Measurements from ENCODE around the gene AHDC1. TPM values are rescaled to one million over a fixed set of nuclear protein-coding genes. Genes with fewer than 3 reads are reported as not detected.
"Not testable (repeated sequence)": the region's sequence is repeated elsewhere in the genome, so short reads cannot be mapped to it uniquely, and the experiment has no call there.

The AHDC1 gene
- total and polyA plus RNA-seq, 2 experiments from 2014 or later, result 13.3 to 14.4 TPM

DNA sequence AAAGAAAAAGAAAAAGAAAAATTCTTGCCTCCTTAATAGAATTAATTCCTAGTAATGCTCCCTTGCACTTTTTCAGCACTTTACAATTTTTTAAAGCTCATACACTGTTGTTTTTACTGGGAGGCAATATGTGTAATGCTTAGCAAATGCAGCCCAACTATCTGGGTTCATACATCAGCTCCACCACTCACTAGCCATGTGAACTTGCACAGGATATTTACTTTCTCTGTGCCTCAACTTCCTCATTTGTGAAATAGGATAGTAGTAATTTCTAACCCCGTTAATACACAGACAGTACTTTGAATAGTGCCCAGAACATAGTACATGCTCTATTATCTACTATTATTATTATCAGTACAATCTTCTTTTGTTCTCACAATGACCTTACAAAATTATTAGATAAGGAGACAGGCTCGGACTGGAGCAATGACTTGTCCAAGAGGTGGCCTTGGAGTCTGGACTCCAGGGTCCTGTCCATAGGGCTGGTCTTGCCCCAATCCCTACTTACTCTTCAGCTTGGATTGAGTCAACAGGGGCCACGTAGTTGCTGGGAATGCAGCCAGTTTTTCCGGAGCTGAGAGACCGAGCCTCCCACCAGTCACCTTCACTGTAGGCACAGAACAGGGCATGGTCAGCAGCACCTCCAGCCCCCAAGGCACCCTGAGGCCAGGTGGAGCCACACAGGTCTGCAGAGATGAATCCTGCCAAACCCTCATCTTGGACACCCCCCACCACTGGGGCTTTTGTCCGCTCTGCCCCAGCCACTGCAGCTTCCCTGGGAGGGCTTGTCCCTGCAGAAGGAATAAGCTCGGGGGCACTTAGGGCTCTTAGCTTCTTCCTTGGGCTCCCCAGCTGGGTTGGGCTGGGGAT, 17.3 kb upstream of the AHDC1 start:
- Histone ChIP-seq H3K4me2 (no peak overlapping the region), H3K27ac (no peak overlapping the region), H3K4me3 (no peak overlapping the region), H2AFZ (no peak overlapping the region), H3K9me3 (ENCODE audit: low read depth) (no peaks in the 10 kb centered on the region), H3K9me2 (replicated peaks; ENCODE audit: insufficient read depth) (no peaks in the 10 kb centered on the region), H3K79me2 (no peaks in the 10 kb centered on the region), H3K4me1 (ENCODE audit: insufficient read depth) (no peaks in the 10 kb centered on the region), H4K20me1 (ENCODE audit: insufficient read depth, poor library complexity, severe bottlenecking) (no peaks in the 10 kb centered on the region), H3K36me3 (replicated peaks; ENCODE audit: insufficient read depth, low read depth) (no peaks in the 10 kb centered on the region), H3K27me3 (no peaks in the 10 kb centered on the region)
- TF ChIP-seq EZH2phosphoT487 (IDR thresholded peaks at IDR 0.05; ENCODE audit: low read depth, severe bottlenecking, unreplicated experiment) (no peak), EZH2 (IDR thresholded peaks at IDR 0.05; ENCODE audit: borderline replicate concordance) (no peak)
- DNase-seq (ENCODE audit: low spot score), result no peak
- WGBS (ENCODE audit: low lambda C conversion rate, missing lambda C conversion rate), result 56% methylated on average over 7 of the region's 7 CpGs

DNA sequence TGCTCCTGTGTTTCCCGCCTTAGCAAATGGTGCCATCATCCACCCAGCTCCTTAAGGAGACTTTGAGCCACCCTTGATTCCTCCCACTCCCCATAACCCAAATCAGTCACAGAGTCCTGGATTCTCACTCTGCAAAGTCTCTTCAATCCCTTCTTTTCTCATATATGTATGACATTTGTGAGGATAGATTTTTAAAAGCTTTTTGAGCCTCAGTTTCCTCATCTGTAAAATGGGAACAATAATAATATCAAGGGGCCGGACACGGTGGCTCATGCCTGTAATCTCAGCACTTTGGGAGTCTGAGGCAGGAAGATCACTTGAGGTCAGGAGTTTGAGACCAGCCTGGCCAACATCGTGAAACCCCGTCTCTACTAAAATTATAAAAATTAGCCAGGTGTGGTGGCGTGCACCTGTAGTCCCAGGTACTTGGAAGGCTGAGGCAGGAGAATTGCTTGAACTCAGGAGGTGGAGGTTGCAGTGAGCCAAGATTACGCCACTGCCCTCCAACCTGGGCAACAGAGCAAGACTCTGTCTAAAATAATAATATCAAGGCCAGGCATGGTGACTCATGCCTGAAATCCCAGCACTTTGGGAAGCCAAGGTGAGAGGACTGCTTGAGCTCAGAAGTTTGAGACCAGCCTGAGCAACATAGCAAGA, 16.0 kb upstream of the AHDC1 start:
- not testable (repeated sequence) for H3K27me3 ChIP-seq; H3K4me2 ChIP-seq; H3K36me3 ChIP-seq (replicated peaks; ENCODE audit: insufficient read depth, low read depth); H3K4me1 ChIP-seq (ENCODE audit: insufficient read depth); DNase-seq (ENCODE audit: low spot score); H2AFZ ChIP-seq; H3K9me2 ChIP-seq (replicated peaks; ENCODE audit: insufficient read depth); H3K79me2 ChIP-seq; H3K9me3 ChIP-seq (ENCODE audit: low read depth); H4K20me1 ChIP-seq (ENCODE audit: insufficient read depth, poor library complexity, severe bottlenecking); H3K27ac ChIP-seq; H3K4me3 ChIP-seq
- WGBS (ENCODE audit: low lambda C conversion rate, missing lambda C conversion rate), result 98% methylated on average over 7 of the region's 7 CpGs

DNA sequence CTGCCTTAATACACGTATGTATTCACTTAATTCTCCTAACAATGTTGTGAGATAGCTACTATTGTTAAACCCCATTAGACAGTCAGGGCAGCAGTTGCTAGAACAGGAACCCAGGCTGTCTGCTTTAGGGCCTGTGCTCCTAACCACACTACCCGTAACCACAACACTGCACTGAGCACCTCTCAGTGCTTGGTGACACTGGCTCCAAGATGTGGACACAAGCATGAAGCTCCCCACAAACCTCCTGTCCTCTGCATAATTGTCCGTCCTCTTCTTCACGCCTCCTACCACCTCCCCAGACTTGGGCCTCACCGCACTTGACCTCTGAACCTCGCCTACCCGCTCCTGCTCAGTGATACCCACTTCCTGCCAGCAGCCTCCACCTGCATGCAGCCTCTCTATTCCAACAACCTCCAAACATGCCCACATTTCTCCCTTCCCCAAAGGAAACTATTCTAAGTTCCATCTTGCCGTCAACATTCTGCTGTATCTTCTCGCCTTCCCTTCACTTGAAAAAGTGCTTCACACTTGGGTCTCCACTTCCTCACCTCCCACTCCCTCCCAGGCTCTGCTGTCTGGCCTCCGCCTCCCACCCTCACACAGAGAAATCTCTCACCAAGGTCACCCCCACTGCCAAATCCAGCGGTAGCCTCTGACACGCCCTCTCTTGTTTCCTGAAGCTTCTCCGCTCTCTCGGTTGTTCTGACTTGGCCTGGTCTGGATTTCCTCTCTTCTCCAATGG, 14.6 kb upstream of the AHDC1 start:
- no peak for DNase-seq (ENCODE audit: low spot score)
- no peak overlapping the region for H2AFZ ChIP-seq
- H3K4me2 ChIP-seq, result no peak overlapping the region
- H3K27ac ChIP-seq, result no peak overlapping the region
- no peaks in the 10 kb centered on the region for H4K20me1 ChIP-seq (ENCODE audit: insufficient read depth, poor library complexity, severe bottlenecking)
- no peaks in the 10 kb centered on the region for H3K9me3 ChIP-seq (ENCODE audit: low read depth)
- H3K4me3 ChIP-seq, result no peak overlapping the region
- no peak for TF ChIP-seq EZH2 (IDR thresholded peaks at IDR 0.05; ENCODE audit: borderline replicate concordance)
- TF ChIP-seq, protein P1, sequence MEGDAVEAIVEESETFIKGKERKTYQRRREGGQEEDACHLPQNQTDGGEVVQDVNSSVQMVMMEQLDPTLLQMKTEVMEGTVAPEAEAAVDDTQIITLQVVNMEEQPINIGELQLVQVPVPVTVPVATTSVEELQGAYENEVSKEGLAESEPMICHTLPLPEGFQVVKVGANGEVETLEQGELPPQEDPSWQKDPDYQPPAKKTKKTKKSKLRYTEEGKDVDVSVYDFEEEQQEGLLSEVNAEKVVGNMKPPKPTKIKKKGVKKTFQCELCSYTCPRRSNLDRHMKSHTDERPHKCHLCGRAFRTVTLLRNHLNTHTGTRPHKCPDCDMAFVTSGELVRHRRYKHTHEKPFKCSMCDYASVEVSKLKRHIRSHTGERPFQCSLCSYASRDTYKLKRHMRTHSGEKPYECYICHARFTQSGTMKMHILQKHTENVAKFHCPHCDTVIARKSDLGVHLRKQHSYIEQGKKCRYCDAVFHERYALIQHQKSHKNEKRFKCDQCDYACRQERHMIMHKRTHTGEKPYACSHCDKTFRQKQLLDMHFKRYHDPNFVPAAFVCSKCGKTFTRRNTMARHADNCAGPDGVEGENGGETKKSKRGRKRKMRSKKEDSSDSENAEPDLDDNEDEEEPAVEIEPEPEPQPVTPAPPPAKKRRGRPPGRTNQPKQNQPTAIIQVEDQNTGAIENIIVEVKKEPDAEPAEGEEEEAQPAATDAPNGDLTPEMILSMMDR (IDR thresholded peaks at IDR 0.05; ENCODE audit: poor library complexity), result no peak
- no peak for TF ChIP-seq EZH2phosphoT487 (IDR thresholded peaks at IDR 0.05; ENCODE audit: low read depth, severe bottlenecking, unreplicated experiment)
- no peaks in the 10 kb centered on the region for H3K36me3 ChIP-seq (replicated peaks; ENCODE audit: insufficient read depth, low read depth)
- no peaks in the 10 kb centered on the region for H3K79me2 ChIP-seq
- 83% methylated on average over 14 of the region's 14 CpGs for WGBS (ENCODE audit: low lambda C conversion rate, missing lambda C conversion rate)
- H3K9me2 ChIP-seq (replicated peaks; ENCODE audit: insufficient read depth), result no peaks in the 10 kb centered on the region
- no peaks in the 10 kb centered on the region for H3K27me3 ChIP-seq
- peaks cover 6% of the 10 kb centered on the region for H3K4me1 ChIP-seq (ENCODE audit: insufficient read depth)

DNA sequence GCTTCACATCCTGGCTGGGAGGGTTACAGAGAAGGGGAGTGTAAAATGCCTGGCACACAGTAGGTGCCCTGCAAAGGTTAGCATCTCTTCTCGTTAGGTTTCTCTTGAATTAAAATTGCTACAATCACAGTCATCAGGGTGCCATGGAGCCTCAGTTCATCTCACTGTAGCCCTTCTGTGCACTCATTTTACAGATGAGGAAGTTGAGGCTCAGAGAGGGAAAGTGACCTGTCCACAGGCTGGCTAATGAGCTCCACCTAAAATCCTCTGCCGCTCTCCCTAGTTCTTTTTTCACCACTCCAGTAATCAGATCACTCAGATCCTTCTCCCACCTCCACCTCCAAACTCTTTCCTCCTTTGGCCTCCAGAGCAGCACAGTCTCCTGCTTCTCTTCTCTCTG, 13.5 kb upstream of the AHDC1 start:
- Histone ChIP-seq H3K9me3 (ENCODE audit: low read depth) (no peaks in the 10 kb centered on the region), H3K79me2 (no peaks in the 10 kb centered on the region), H4K20me1 (ENCODE audit: insufficient read depth, poor library complexity, severe bottlenecking) (no peaks in the 10 kb centered on the region), H3K36me3 (replicated peaks; ENCODE audit: insufficient read depth, low read depth) (no peaks in the 10 kb centered on the region), H3K9me2 (replicated peaks; ENCODE audit: insufficient read depth) (no peaks in the 10 kb centered on the region), H3K4me3 (no peak overlapping the region), H3K27ac (no peak overlapping the region), H3K4me1 (ENCODE audit: insufficient read depth) (peaks cover 6% of the 10 kb centered on the region), H2AFZ (no peak overlapping the region), H3K4me2 (no peak overlapping the region), H3K27me3 (no peaks in the 10 kb centered on the region)
- no peak for TF ChIP-seq EZH2phosphoT487 (IDR thresholded peaks at IDR 0.05; ENCODE audit: low read depth, severe bottlenecking, unreplicated experiment)
- no peak for TF ChIP-seq EZH2 (IDR thresholded peaks at IDR 0.05; ENCODE audit: borderline replicate concordance)
- WGBS (ENCODE audit: low lambda C conversion rate, missing lambda C conversion rate), result 94% methylated on average over 2 of the region's 2 CpGs
- DNase-seq (ENCODE audit: low spot score), result no peak
